ENCODE results near the gene CEP112.

GRCh38 chr17:65756760-65757159 lies 435.2 kb downstream of the CEP112 start:
- TF ChIP-seq CTCF (conservative IDR thresholded peaks at IDR 0.05; ENCODE audit: low read depth, low read length) (no peak), POLR2A (IDR thresholded peaks at IDR 0.05; ENCODE audit: low read depth, low read length) (no peak)

Data from IMR-90 (cell line).